Measurements from ENCODE around the gene RASAL2. TPM values are rescaled to one million over a fixed set of nuclear protein-coding genes. Genes with fewer than 3 reads are reported as not detected.

RASAL2 gene
- total and polyA plus RNA-seq, 9 of the 15 experiments (the other 6 are each of a cell fraction or from before 2014, with no cell fraction given): 0.13 to 1.0 (median 0.62) TPM

DNA sequence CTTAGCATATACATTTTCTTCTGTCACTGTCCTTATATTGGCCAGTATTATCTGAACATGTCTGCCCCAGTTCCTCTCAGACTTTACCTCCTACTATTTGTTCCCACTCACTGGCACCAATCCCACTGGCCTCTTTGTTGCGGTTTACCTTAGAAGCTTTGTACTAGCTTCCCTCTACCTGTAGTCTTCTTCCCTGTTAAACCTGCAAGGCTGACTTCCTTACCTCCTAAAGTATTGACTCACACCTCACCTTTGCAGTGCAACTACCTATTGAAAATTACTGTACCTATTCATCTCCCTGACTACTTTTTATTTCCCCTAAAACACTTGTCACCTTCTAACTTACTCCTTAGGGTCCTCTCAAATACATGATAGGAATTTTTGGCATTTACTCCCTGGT lies 291.8 kb downstream of the RASAL2 start:
- CTCF ChIA-PET (ENCODE audit: low intra/inter-chr PET ratio): no interaction called here
- H3K4me1 ChIP-seq (replicated peaks in 1 of 2; ENCODE audit: control insufficient read depth in 2 of 2, insufficient read depth in 2 of 2, low read length in 2 of 2): no peaks in the 10 kb centered on the region
- POLR2A ChIA-PET: interaction anchor here (0.5 kb wide), 1 partner anchor 38 kb away, joined by 4 read pairs; no protein-coding TSS in a partner anchor
- H3K9me3 ChIP-seq (replicated peaks; ENCODE audit: control insufficient read depth, insufficient read depth, low read depth, low read length): no peaks in the 10 kb centered on the region
- no peak overlapping the region for H3K9ac ChIP-seq (ENCODE audit: insufficient read depth in 1 of 2, low read depth in 2 of 2, low read length in 2 of 2)
- intact Hi-C loops (cut with micrococcal nuclease): no loop called here
- H3K27me3 ChIP-seq (ENCODE audit: control insufficient read depth in 2 of 2, insufficient read depth in 2 of 2, low read length in 2 of 2): no peaks in the 10 kb centered on the region
- H3K4me3 ChIP-seq: no peak overlapping the region
- BruUV-seq (replicated peaks): no TSS peak
- WGBS (ENCODE audit: insufficient coverage, low coverage, missing lambda C conversion rate): 5% methylated on average over 1 of the region's 1 CpG
- TF ChIP-seq SMAD4 (CRISPR knock-in tag; conservative IDR thresholded peaks at IDR 0.05) (no peak), BCOR (IDR thresholded peaks at IDR 0.05) (no peak), HDAC3 (IDR thresholded peaks at IDR 0.05; ENCODE audit: borderline replicate concordance, partially characterized antibody) (no peak), SRSF7 (optimal IDR thresholded peaks at IDR 0.05; ENCODE audit: low read depth, low read length) (no peak), HOXB6 (CRISPR knock-in tag; IDR thresholded peaks at IDR 0.05; ENCODE audit: borderline replicate concordance) (no peak), ZNF316 (IDR thresholded peaks at IDR 0.05) (no peak), FIP1L1 (IDR thresholded peaks at IDR 0.05; ENCODE audit: low read depth, low read length, poor library complexity, severe bottlenecking) (no peak), RB1 (IDR thresholded peaks at IDR 0.05; ENCODE audit: low read depth) (no peak)
- no peak overlapping the region for H3K27ac ChIP-seq (ENCODE audit: extremely low read depth, low read depth, low read length)
- no peaks in the 10 kb centered on the region for H4K20me1 ChIP-seq (replicated peaks; ENCODE audit: control insufficient read depth, insufficient read depth, low read length)
- H3K36me3 ChIP-seq (ENCODE audit: control insufficient read depth, insufficient read depth, low read length): no peaks in the 10 kb centered on the region
- no peak overlapping the region for H2AFZ ChIP-seq (ENCODE audit: low read depth, low read length)
- H3K4me2 ChIP-seq (ENCODE audit: insufficient read depth, low read length): no peak overlapping the region
- H3K79me2 ChIP-seq (ENCODE audit: control insufficient read depth, insufficient read depth, low read length): no peaks in the 10 kb centered on the region
- in situ Hi-C loops (cut with MboI): no loop called here
- no peaks in the 10 kb centered on the region for H3K9me1 ChIP-seq (ENCODE audit: control insufficient read depth, insufficient read depth, low read length)
- DNase-seq (ENCODE audit: extremely low read depth in 1 of 4, low spot score in 3 of 4) (no peak), FAIRE-seq (no peak), ATAC-seq (no peak)

All from K562 (cell line).